ENCODE measurements around the gene PARP4. TPM values are rescaled to one million over a fixed set of nuclear protein-coding genes. Genes with fewer than 3 reads are reported as not detected.
A peak's percentile ranks its signal among the peaks of the same experiment; 100 is the strongest.
"Not testable (repeated sequence)": the region's sequence is repeated elsewhere in the genome, so short reads cannot be mapped to it uniquely, and the experiment has no call there.

Gene PARP4
- total and polyA plus RNA-seq, 2 donors = 24.7 to 29.0 TPM

DNA sequence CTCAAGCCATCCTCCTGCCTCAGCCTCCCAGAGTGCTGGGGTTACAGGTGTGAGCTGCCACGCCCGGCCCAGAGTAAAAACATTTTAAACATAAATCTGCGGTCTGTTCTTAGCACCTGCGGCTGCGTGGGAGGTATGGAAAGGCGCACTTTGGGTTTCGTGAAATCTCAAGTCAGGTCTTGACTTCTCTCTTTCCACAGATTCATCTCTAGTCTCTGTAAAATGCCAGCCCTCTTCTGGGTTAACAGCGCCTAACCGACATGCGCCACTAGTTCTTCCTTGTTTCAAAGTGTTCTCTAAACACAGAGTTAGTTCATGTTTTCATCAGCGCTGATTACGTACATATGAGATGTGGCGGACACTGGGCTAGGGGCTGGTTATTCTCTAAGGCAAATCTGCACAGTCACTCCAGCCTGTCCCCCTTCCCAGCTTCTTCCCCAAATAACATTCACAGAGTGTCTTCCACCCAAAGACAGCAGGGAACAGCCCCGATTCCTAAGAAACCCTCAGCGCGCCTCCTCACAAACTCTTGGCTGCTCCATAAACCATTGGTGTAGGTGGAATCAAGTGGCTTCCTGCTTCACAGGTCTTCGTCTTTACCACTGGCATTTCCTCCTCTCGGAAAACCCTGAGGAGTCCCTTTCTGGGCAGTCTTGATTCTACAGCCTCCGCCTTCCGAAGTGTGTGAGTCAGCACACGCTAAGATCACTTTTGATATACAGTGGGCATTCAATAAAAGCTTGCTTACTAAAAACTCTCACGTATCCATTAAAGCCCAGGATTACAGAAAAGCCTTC, 1.4 kb downstream of the PARP4 start:
- 33% methylated on average over 22 of the region's 22 CpGs for WGBS
- Histone ChIP-seq H3K27ac (ENCODE audit: low read depth in 1 of 2, low read length in 1 of 2) (peak overlapping the region; percentile 74 to 77), H3K36me3 (ENCODE audit: control insufficient read depth in 2 of 2, insufficient read depth in 2 of 2, low read length in 1 of 2) (peaks cover 0 to 3% of the 10 kb centered on the region in 2 donors), H3K4me1 (ENCODE audit: control insufficient read depth in 2 of 2, insufficient read depth in 2 of 2, low read length in 2 of 2) (peaks cover 5 to 9% of the 10 kb centered on the region in 2 donors), H3K9me3 (ENCODE audit: control insufficient read depth in 2 of 2, insufficient read depth in 1 of 2, low read length in 1 of 2) (peaks cover 0 to 4% of the 10 kb centered on the region in 2 donors), H3K4me3 (ENCODE audit: low read length in 2 of 2) (peak overlapping the region; percentile 67 to 80), H3K27me3 (ENCODE audit: control insufficient read depth in 2 of 2, insufficient read depth in 1 of 2, low read length in 1 of 2) (no peaks in the 10 kb centered on the region)
- peak in 6 of 9 donors; percentile 6 to 54 (median 21) for DNase-seq (ENCODE audit: low read depth in 6 of 9, low spot score in 9 of 9)

DNA sequence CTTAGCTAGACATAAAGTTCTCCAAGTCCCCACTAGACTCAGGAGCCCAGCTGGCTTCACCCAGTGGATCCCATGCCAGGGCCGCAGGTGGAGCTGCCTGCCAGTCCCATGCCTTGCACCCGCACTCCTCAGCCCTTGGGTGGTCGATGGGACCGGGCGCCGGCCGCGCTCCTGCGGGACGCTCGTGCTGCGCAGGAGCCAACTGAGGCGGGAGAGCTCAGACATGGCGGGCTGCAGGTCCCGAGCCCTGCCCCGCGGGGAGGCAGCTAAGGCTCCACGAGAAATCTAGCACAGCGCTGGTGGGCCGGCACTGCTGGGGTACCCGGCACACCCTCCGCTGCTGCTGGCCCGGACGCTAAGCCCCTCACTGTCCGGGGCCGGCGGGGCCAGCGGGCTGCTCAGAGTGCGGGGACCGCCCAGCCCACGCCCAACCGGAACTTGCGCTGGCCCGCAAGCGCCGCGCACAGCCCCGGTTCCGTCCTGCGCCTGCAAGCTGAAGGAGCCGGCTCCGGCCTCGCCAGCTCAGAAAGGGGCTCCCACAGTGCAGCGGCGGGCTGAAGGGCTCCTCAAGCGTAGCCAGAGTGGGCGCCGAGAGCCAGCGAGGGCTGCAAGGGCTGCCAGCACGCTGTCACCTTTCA, 5.8 kb downstream of the PARP4 start:
- H3K27me3 ChIP-seq (ENCODE audit: control insufficient read depth in 2 of 2, insufficient read depth in 1 of 2, low read length in 1 of 2) = no peaks in the 10 kb centered on the region
- WGBS = 96% methylated on average over 50 of the region's 50 CpGs
- H3K4me1 ChIP-seq (ENCODE audit: control insufficient read depth in 2 of 2, insufficient read depth in 2 of 2, low read length in 2 of 2) = peaks cover 5 to 9% of the 10 kb centered on the region in 2 donors
- peaks cover 6 to 18% of the 10 kb centered on the region in 2 donors for H3K36me3 ChIP-seq (ENCODE audit: control insufficient read depth in 2 of 2, insufficient read depth in 2 of 2, low read length in 1 of 2)
- no peak overlapping the region for H3K4me3 ChIP-seq (ENCODE audit: low read length in 2 of 2)
- H3K9me3 ChIP-seq (ENCODE audit: control insufficient read depth in 2 of 2, insufficient read depth in 1 of 2, low read length in 1 of 2) = peaks cover 0 to 4% of the 10 kb centered on the region in 2 donors
- no peak for DNase-seq (ENCODE audit: low read depth in 6 of 9, low spot score in 9 of 9)
- H3K27ac ChIP-seq (ENCODE audit: low read depth in 1 of 2, low read length in 1 of 2) = no peak overlapping the region

DNA sequence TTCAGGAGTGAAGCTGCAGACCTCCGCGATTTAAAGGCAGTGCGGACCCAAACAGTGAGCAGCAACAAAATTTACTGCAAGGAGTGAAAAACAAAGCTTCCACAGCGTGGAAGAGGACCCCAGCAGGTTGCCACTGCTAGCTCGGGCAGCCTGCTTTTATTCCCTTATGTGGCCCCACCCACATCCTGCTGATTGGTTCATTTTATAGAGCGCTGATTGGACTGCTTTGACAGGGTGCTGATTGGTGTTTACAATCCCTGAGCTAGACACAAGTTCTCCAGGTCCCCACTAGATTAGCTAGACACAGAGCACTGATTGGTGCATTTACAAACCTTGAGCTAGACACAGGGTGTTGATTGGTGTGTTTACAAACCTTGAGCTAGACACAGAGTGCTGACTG, 6.3 kb downstream of the PARP4 start:
- H3K36me3 ChIP-seq (ENCODE audit: control insufficient read depth in 2 of 2, insufficient read depth in 2 of 2, low read length in 1 of 2) = peaks cover 7 to 18% of the 10 kb centered on the region in 2 donors
- not testable (repeated sequence) for H3K4me3 ChIP-seq (ENCODE audit: low read length in 2 of 2); H3K27me3 ChIP-seq (ENCODE audit: control insufficient read depth in 2 of 2, insufficient read depth in 1 of 2, low read length in 1 of 2); H3K27ac ChIP-seq (ENCODE audit: low read depth in 1 of 2, low read length in 1 of 2); H3K4me1 ChIP-seq (ENCODE audit: control insufficient read depth in 2 of 2, insufficient read depth in 2 of 2, low read length in 2 of 2); DNase-seq (ENCODE audit: low read depth in 6 of 9, low spot score in 9 of 9); H3K9me3 ChIP-seq (ENCODE audit: control insufficient read depth in 2 of 2, insufficient read depth in 1 of 2, low read length in 1 of 2)
- WGBS = 98% methylated on average over 6 of the region's 6 CpGs

DNA sequence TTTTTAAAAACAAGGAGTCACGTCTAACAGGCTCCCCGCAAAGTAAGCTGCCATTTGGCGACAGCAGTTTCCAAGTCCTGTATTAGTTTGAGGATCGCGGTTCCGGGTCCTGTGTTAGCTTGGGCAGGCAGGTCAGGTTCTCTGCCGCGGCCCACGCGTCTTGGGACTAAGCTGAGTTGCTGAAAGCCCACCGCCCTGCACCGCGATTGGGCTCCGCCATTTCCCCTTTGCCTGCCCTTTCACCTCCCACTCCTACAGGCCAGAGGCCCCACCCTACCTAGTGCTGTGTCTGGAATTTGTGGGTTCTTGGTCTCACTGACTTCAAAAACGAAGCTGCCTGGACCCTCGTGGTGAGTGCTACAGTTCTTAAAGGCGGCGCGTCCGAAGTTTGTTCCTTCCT, 6.8 kb downstream of the PARP4 start:
- no peak overlapping the region for H3K27ac ChIP-seq (ENCODE audit: low read depth in 1 of 2, low read length in 1 of 2)

DNA sequence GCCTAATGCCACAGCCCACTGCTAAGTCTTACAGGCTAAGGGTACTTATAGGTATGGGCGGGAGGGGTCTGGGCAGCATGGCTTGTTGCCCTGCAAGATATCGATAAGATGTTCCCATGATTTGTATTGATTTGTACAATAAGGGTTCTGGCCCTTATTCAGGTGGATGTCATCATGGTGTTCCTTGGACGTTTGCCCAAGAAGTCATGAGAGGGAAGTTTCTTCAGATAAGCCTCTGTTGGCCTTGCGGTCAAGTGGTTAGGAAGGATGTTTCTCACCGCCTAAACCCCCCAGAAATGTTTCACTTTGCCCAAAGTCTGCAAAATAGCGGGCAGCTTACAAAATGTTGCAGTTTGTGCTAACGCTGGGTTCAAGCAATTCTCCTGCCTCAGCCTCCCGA, 7.3 kb downstream of the PARP4 start:
- Histone ChIP-seq H3K4me3 (ENCODE audit: low read length in 2 of 2) (no peak overlapping the region), H3K9me3 (ENCODE audit: control insufficient read depth in 2 of 2, insufficient read depth in 1 of 2, low read length in 1 of 2) (peaks cover 0 to 4% of the 10 kb centered on the region in 2 donors), H3K27me3 (ENCODE audit: control insufficient read depth in 2 of 2, insufficient read depth in 1 of 2, low read length in 1 of 2) (no peaks in the 10 kb centered on the region), H3K27ac (ENCODE audit: low read depth in 1 of 2, low read length in 1 of 2) (no peak overlapping the region), H3K36me3 (ENCODE audit: control insufficient read depth in 2 of 2, insufficient read depth in 2 of 2, low read length in 1 of 2) (peaks cover 10 to 18% of the 10 kb centered on the region in 2 donors), H3K4me1 (ENCODE audit: control insufficient read depth in 2 of 2, insufficient read depth in 2 of 2, low read length in 2 of 2) (no peaks in the 10 kb centered on the region)
- no peak for DNase-seq (ENCODE audit: low read depth in 6 of 9, low spot score in 9 of 9)
- 91% methylated on average over 8 of the region's 8 CpGs for WGBS

More for the DNA sequence above, 6.8 kb downstream of the PARP4 start:
- Histone ChIP-seq H3K4me3 (ENCODE audit: low read length in 2 of 2) (no peak overlapping the region), H3K9me3 (ENCODE audit: control insufficient read depth in 2 of 2, insufficient read depth in 1 of 2, low read length in 1 of 2) (peaks cover 0 to 4% of the 10 kb centered on the region in 2 donors), H3K4me1 (ENCODE audit: control insufficient read depth in 2 of 2, insufficient read depth in 2 of 2, low read length in 2 of 2) (peaks cover under 1 to 1% of the 10 kb centered on the region in 2 donors), H3K27me3 (ENCODE audit: control insufficient read depth in 2 of 2, insufficient read depth in 1 of 2, low read length in 1 of 2) (no peaks in the 10 kb centered on the region), H3K36me3 (ENCODE audit: control insufficient read depth in 2 of 2, insufficient read depth in 2 of 2, low read length in 1 of 2) (peaks cover 10 to 18% of the 10 kb centered on the region in 2 donors)
- DNase-seq (ENCODE audit: low read depth in 6 of 9, low spot score in 9 of 9) = no peak
- WGBS = 99% methylated on average over 20 of the region's 20 CpGs

DNA sequence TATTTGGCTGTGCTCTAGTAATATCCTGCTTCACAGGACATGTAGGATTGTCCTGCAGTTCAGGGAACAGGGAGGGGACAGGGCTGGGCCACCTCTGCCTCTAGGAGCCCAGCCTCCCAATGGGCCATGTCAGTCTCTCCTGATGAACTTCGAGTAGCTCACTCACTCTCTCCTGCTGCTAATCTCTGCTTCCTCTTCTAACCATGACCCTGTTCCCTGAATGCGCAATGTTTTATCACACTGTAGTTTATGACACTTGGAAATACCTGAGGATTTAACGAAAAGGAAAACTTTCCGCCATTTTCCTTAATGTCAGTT, 9.2 kb downstream of the PARP4 start:
- no peaks in the 10 kb centered on the region for H3K4me1 ChIP-seq (ENCODE audit: control insufficient read depth in 2 of 2, insufficient read depth in 2 of 2, low read length in 2 of 2)
- peaks cover 0 to 4% of the 10 kb centered on the region in 2 donors for H3K9me3 ChIP-seq (ENCODE audit: control insufficient read depth in 2 of 2, insufficient read depth in 1 of 2, low read length in 1 of 2)
- H3K27me3 ChIP-seq (ENCODE audit: control insufficient read depth in 2 of 2, insufficient read depth in 1 of 2, low read length in 1 of 2) = no peaks in the 10 kb centered on the region
- peaks cover 10 to 18% of the 10 kb centered on the region in 2 donors for H3K36me3 ChIP-seq (ENCODE audit: control insufficient read depth in 2 of 2, insufficient read depth in 2 of 2, low read length in 1 of 2)
- no peak overlapping the region for H3K4me3 ChIP-seq (ENCODE audit: low read length in 2 of 2)
- no peak overlapping the region for H3K27ac ChIP-seq (ENCODE audit: low read depth in 1 of 2, low read length in 1 of 2)
- 90% methylated on average over 4 of the region's 4 CpGs for WGBS
- no peak for DNase-seq (ENCODE audit: low read depth in 6 of 9, low spot score in 9 of 9)

DNA sequence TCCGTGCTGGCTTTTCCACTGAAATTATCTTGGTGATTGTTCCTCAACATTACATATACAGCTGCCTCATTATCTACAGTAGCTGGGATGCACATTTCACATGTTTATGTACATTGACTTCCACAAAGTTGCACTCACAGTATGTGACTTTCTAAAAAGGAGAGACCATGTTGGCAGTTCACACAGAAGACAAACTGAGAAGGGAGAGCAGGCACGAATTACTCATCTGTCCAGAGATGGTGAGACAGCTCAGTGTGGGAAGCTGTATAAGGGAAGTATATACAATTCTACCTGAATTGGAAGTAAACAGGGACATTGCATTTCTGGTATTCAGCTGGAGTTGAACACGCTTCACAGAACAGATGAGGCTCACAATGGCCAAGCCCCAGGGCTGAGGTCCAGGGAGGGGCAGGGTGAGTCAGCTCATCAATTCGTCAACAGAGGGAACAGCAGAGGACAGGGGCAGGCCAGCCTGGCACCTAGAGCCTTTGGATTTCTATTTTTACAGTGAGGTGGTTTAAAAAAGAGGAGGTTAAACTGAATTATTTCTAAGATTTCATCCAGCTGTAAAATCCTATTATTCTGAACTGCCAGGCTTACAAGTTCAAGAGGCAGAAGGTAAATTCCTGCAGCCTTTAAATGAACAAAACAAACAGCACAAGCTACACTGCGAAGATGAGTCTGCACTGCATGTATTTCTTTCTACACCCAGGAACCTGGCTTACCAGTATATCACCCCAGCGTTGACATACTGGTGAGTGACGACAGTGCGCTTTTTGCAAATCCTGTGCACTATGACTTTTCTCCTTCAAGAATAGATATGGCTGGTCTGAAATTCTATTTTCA, 9.8 kb downstream of the PARP4 start:
- H3K27me3 ChIP-seq (ENCODE audit: control insufficient read depth in 2 of 2, insufficient read depth in 1 of 2, low read length in 1 of 2) = no peaks in the 10 kb centered on the region
- H3K9me3 ChIP-seq (ENCODE audit: control insufficient read depth in 2 of 2, insufficient read depth in 1 of 2, low read length in 1 of 2) = peaks cover 0 to 4% of the 10 kb centered on the region in 2 donors
- H3K36me3 ChIP-seq (ENCODE audit: control insufficient read depth in 2 of 2, insufficient read depth in 2 of 2, low read length in 1 of 2) = peaks cover 14 to 22% of the 10 kb centered on the region in 2 donors
- WGBS = 97% methylated on average over 8 of the region's 8 CpGs
- H3K4me3 ChIP-seq (ENCODE audit: low read length in 2 of 2) = no peak overlapping the region
- no peak overlapping the region for H3K27ac ChIP-seq (ENCODE audit: low read depth in 1 of 2, low read length in 1 of 2)
- DNase-seq (ENCODE audit: low read depth in 6 of 9, low spot score in 9 of 9) = no peak
- H3K4me1 ChIP-seq (ENCODE audit: control insufficient read depth in 2 of 2, insufficient read depth in 2 of 2, low read length in 2 of 2) = no peaks in the 10 kb centered on the region

DNA sequence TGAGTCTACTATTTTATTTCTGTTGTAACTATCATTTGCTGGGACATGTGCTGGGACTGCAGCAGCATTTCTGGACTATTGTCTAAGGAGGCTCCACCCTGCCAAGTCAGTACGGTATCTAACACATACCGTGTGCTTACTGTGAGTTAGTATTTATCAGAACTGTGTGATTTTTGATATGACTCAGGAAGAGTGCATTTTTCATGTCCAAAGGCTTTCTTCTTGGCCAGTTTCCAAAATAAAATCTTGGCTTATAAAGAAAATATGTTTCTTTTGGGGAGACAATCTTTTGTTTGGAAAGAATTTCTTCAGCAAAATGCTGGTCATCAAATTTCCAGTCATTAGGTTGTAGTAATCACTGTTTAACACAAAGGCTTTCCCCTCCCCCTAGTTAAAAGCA, 11.6 kb downstream of the PARP4 start:
- no peak overlapping the region for H3K4me3 ChIP-seq (ENCODE audit: low read length in 2 of 2)
- no peaks in the 10 kb centered on the region for H3K27me3 ChIP-seq (ENCODE audit: control insufficient read depth in 2 of 2, insufficient read depth in 1 of 2, low read length in 1 of 2)
- no peak for DNase-seq (ENCODE audit: low read depth in 6 of 9, low spot score in 9 of 9)
- no peaks in the 10 kb centered on the region for H3K9me3 ChIP-seq (ENCODE audit: control insufficient read depth in 2 of 2, insufficient read depth in 1 of 2, low read length in 1 of 2)
- no peaks in the 10 kb centered on the region for H3K4me1 ChIP-seq (ENCODE audit: control insufficient read depth in 2 of 2, insufficient read depth in 2 of 2, low read length in 2 of 2)
- H3K36me3 ChIP-seq (ENCODE audit: control insufficient read depth in 2 of 2, insufficient read depth in 2 of 2, low read length in 1 of 2) = peaks cover 24 to 29% of the 10 kb centered on the region in 2 donors
- 94% methylated on average over 2 of the region's 2 CpGs for WGBS
- no peak overlapping the region for H3K27ac ChIP-seq (ENCODE audit: low read depth in 1 of 2, low read length in 1 of 2)

DNA sequence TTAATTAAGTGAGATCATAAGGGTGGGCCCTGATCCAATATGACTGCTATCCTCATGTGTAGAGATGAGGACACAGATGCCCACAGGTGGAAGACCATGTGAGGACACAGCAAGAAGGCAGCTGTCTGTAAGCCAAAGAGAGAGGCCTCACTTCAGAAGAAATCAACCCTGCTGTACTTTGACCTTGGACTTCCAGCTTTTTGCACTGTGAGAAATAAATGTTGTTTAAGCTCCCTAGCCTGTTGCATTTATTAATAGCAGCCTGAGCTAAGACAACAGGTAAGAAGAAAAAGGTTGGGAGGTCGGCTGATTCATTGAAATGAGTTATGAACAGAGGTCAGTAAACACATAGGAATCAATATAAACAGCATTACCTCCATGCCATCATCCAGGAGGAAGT, 14.8 kb downstream of the PARP4 start:
- H3K36me3 ChIP-seq (ENCODE audit: control insufficient read depth in 2 of 2, insufficient read depth in 2 of 2, low read length in 1 of 2) = peaks cover 42% of the 10 kb centered on the region in 2 donors

More for the DNA sequence above, 14.8 kb downstream of the PARP4 start:
- Histone ChIP-seq H3K4me1 (ENCODE audit: control insufficient read depth in 2 of 2, insufficient read depth in 2 of 2, low read length in 2 of 2) (no peaks in the 10 kb centered on the region), H3K27me3 (ENCODE audit: control insufficient read depth in 2 of 2, insufficient read depth in 1 of 2, low read length in 1 of 2) (no peaks in the 10 kb centered on the region), H3K4me3 (ENCODE audit: low read length in 2 of 2) (no peak overlapping the region), H3K27ac (ENCODE audit: low read depth in 1 of 2, low read length in 1 of 2) (no peak overlapping the region), H3K9me3 (ENCODE audit: control insufficient read depth in 2 of 2, insufficient read depth in 1 of 2, low read length in 1 of 2) (no peaks in the 10 kb centered on the region)
- no peak for DNase-seq (ENCODE audit: low read depth in 6 of 9, low spot score in 9 of 9)
- WGBS = 98% methylated on average over 1 of the region's 1 CpG
